CD4-positive, alpha-beta T cell treated with Interleukin-21 for 1 hour (primary cell): ENCODE measurements around the gene MSX1.

ENCODE experiments used
- DNase-seq: peaks from one replicate; pipeline ENCODE4 v3.0.0-alpha.2; 2020

Gene MSX1

GRCh38 chr4:4842476-4843441 is 16.7 kb upstream of the MSX1 start:
- no peak for DNase-seq

DNA sequence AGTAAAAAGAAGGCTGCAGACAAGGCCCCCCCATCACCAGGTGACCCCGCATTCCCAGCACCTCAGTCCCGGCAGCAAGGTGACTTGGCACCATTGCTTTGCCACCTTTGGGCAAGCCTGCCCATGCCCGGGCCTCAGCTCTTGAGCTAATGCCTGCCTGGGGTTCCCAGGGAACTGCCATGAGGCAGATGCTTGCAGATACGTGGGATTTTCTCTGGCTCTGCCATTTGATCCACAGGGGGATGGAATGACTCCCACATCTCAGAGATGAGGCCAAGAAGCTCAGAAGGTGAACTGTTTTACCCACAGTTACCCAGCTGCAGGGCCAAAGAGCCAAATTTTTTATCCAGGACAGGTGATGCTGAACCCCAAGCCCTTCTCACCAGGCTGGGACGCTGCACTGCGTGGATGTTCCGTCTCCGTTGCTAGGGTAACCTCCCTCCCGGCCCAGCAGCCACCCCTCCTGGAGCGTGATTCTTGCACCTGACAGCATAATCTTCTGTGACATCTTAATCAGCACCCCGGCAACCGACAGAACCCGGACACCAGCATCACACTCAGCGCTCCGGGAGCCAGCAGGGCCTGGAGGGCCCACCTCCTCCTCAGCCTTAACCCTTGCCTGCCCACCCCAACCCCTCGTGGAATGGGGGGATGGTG is 15.7 kb upstream of the MSX1 start:
- DNase-seq: no peak

GRCh38 chr4:4845027-4845426 is 14.4 kb upstream of the MSX1 start:
- DNase-seq: no peak

GRCh38 chr4:4847011-4847410 is 12.5 kb upstream of the MSX1 start:
- no peak for DNase-seq

DNA sequence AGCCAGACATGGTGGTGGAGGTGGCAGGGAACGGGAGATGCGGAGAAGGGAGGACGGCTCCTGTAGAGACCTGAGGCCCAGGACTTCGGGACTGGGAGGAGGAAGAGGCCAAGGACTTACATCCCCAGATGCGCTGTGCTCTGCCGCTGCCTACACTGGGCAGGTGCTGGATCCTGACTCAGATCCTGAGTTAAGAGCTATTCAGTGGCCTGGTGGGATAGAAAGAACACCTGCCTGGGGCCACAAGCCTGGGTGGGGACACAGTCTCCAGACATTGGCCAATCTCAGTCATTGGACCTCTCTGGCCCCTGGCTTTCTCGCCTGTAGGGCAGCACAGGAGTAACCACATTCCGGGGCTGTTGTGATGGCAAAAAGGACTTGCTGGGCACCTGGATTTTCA is 10.9 kb upstream of the MSX1 start:
- no peak for DNase-seq

- no peak for DNase-seq
These were observed 10.4 kb upstream of the MSX1 start for GRCh38 chr4:4849106-4849505.

DNA sequence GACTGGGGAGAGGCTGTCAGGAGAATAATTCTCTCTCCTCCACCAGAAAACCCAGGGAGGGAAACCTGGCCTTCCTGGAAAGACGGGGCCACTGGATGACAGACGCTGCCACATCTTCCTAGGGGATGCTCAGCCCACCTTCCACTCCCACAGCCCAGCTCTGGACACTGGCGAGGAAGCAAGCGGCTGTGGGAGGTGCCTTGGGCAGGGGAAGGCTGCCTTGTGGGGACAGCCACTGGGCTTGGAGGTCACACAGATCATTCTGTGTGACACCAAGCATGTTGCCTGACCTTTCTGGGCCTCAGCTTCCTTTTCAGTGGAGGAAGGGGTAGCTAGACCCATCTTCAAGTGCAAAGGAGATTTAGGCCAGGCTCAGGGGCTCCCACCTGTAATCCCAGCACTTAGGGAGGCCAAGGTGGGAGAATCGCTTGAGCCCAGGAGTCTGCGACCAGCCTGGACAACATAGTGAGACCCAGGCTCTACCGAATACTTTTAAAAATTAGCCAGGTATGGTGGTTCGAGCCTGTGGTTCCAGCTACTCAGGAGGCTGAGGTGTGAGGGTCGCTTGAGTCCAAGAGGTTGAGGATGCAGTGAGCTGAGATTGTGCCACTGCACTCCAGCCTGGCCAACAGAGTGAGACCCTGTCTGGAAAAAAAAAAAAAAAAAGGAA is 9.8 kb upstream of the MSX1 start:
- DNase-seq: no peak

- no peak for DNase-seq
These were observed 8.4 kb upstream of the MSX1 start for GRCh38 chr4:4851081-4851480.

- no peak for DNase-seq
These were observed 7.6 kb upstream of the MSX1 start for GRCh38 chr4:4851906-4852305.

- DNase-seq: no peak
These were observed 6.7 kb upstream of the MSX1 start for GRCh38 chr4:4852591-4853362.

DNA sequence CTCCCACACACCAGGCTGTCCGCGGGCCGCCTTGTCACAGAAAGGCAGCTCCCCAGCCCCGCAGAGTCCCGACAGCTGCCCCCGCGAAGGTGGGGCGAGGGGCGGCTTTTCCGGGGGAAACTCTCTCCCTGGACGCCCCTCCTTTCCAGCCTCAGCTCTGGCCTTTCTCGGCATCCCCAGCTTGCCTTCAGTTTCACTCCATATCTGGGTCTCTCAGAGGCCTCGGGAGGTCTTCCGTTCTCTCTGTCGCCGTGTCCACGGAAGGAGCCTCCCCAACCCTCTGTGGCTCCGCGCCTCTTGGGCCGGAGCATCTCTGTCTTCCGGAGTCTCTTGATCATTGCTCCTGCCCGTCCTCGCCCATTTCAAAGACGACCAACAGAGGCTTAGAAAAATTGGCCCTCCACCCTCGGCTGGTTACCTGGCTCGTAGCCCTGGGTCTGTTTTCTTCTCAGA is 6.1 kb upstream of the MSX1 start:
- DNase-seq: no peak

DNA sequence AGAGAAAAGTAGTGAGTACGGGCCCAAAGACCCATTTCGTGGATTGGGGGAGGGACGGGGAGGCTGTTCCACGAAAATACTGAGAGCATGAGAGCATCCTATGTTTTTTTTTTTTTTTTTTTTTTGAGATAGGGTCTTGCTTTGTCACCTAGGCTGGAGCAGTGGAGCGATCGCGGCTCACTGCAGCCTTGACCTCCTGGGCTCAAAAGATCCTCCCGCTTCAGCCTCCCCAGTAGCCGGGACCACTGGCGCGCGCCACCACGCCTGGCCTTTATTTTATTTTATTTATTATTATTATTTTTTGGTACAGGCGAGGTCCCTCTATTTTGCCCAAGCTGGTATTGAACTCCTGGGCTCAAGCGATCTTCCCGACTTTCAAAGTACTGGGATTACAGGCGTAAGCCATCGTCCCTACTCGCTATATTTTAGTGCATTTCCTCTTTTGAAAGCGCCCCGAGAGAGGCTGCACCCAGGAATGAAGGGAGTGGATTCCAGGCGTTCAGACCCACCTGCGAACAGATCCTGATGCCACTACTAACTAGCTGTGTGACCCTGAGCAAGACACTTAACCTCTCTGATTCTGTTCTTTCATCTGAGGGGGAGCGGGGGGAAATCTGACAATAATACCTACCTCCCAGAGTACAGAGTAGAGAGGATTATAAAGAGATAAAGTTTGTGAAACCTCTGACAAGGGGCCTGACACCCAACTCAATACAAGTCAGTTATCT is 5.4 kb upstream of the MSX1 start:
- DNase-seq: no peak

GRCh38 chr4:4854649-4855295 is 4.7 kb upstream of the MSX1 start:
- DNase-seq: no peak

DNA sequence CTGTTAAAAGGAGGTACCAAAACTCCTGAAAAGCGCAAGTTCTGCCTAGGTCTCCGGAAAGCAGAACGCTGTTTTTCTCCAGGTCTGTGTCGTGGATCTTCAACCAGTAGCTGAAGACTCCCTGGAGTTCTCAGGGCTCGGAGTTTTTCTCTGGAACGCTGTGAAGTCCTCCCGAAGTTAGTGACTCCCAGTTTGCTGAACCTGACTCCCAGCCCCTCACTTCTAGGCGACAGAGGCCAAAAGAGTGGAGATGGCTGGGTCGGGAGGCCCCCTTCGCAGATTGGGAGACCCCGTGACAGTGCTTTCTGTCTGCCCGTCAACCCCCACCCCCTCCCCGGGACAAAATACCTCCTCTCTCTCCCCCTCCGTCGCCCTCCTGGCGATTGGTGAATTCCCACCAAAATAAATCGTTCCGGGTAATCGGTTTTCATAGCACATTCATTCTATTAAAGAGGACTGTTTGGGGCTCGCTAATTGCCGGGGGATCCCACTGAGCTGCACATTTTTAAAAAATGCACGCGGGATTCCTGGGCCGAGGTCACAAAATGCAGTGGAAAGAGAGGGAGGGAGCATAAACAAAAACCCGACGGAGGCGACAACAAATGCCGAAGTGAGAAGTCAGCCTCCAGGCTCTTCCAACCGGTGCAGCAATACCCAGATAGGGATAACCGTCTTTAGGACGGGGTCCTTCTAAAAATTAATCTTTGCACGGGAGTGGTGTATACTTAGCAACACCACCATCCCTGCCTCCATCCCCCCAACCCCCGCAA is 4.0 kb upstream of the MSX1 start:
- DNase-seq: no peak

GRCh38 chr4:4856071-4857000 is 3.1 kb upstream of the MSX1 start:
- no peak for DNase-seq

DNA sequence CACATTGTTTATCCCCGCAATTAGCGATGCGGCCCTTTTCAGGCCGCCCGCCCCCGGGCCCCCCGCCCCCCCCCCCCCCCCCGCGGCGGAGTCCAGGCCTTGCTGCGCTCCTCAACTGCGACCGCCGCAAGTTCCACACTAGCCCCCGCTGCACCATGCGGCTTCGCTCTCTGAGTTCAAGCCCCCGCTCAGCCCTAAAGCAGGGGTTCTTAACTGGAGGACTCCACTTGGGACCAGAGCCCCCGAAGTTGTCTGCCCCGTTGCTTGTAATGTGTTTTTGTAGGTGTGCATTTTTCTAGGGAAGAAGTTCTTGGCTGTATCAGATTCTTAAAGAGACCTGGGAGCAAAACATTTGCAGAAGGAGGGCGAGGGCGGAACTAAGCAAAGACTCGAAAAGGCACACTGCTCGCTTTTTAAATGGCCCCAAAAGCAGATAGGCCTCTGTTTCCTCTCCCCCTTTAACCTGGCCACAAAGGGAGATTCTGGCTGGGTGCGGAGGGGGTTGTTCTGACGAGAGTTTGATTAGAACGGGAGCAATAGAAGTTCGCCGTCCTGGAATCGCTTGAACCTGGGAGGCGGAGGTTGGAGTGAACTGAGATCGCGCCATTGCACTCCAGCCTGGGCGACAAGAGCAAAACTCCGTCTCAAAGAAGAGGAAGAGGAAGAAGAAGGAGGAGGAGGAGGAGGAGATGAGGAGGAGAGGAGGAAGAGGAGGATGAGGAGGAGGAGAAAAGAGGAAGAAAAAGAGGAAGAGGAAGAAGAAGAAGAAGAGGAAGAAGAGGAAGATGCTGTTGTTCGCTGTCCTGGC is 2.3 kb upstream of the MSX1 start:
- no peak for DNase-seq

DNA sequence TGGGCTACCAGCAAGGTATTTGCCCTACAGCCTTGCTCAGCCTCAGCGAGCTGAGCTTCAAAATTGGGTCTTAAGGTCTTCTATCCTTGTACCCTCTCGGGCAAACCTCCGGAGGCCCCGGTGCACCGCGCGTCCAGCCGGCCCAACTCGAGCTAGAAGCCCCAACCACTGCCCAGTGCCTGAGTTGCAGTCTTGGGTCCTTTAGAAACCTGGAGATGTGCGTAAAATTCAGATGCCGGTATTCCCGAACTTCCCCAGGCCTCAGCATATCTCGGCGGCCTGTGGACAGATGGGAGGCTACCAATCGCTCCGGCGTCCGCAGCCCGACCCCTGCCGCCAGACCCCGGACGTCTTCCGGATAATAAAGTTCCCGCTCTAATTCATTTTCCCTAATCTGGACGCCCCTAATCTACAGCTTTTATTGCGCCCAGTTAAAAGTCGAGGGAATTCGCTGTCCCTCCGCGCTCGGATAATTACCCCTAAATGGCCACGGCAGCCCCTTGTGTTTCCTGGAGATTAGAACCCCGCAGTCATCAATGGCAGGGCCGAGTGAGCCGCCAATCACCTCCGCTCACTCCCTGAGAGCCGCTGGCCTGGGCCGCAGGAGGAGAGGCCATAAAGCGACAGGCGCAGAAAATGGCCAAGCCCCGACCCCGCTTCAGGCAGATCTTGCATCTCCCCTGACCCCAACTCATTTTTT is 1.5 kb upstream of the MSX1 start:
- no peak for DNase-seq
